Aorta (tissue), 5 donors: ENCODE measurements around the gene ATAD5. TPM values are rescaled to one million over a fixed set of nuclear protein-coding genes. Genes with fewer than 3 reads are reported as not detected.

Experiments
- ATAC-seq: fragments of 200-7000 bp; cut with Tn5 transposase; one replicate; pipeline ENCODE4 v1.9.1; 2022; ENCODE audit warnings: moderate library complexity; ENCODE audit not compliant: low FRiP score
- DNase-seq, 2 donors: peaks; one replicate each; pipeline ENCODE4 v3.0.0-alpha.2; 2020
- H3K27ac ChIP-seq, 2 donors: one replicate each; pipeline ENCODE4 v1.5.1; 2013; ENCODE audit warnings: low read length in 2 of 2, mild to moderate bottlenecking in 2 of 2, moderate library complexity in 2 of 2, control low read depth in 1 of 2, inconsistent platforms in 1 of 2, low read depth in 1 of 2
- H3K27me3 ChIP-seq, 2 donors: one replicate each; pipeline ENCODE4 v1.6.1; 2013; ENCODE audit warnings: control low read depth in 1 of 2, low read length in 1 of 2, mild to moderate bottlenecking in 1 of 2, moderate library complexity in 1 of 2; ENCODE audit not compliant: insufficient read depth in 2 of 2, control insufficient read depth in 1 of 2
- H3K36me3 ChIP-seq, 2 donors: one replicate each; pipeline ENCODE4 v1.6.1; 2013; ENCODE audit warnings: control low read depth in 1 of 2, low read length in 1 of 2, mild to moderate bottlenecking in 1 of 2; ENCODE audit not compliant: insufficient read depth in 2 of 2, control insufficient read depth in 1 of 2
- H3K4me1 ChIP-seq, 2 donors: one replicate each; pipeline ENCODE4 v1.6.1; 2013; ENCODE audit warnings: low read length in 2 of 2, control low read depth in 1 of 2, mild to moderate bottlenecking in 1 of 2, moderate library complexity in 1 of 2; ENCODE audit not compliant: insufficient read depth in 2 of 2, control insufficient read depth in 1 of 2
- H3K4me3 ChIP-seq, 2 donors: one replicate each; pipeline ENCODE4 v1.5.1; 2013; ENCODE audit warnings: low read length in 2 of 2, control low read depth in 1 of 2, mild to moderate bottlenecking in 1 of 2
- H3K9me3 ChIP-seq: one replicate; pipeline ENCODE4 v1.6.1; 2013; ENCODE audit warnings: mild to moderate bottlenecking, low read length; ENCODE audit not compliant: control insufficient read depth
- WGBS, 2 donors: extraction: QIAGEN DNeasy Blood & Tissue Kit; methylation state at CpG; one replicate each; pipeline ENCODE4 v1.1.7; 2013; 5-methylcytosine and 5-hydroxymethylcytosine counted together
- intact Hi-C, 2 donors: fragments of 100-400 bp; cut with DNase I; formaldehyde crosslinking; loops; one replicate each; pipeline versions ENCODE4 v1.14.2 to v1.15.0; 2022
- long read RNA-seq, 2 donors: library from polyadenylated mRNA; unstranded; transcript quantifications; one replicate each; pipeline ENCODE4 v2.0.0, GENCODE V29; 2020 to 2021
- polyA plus RNA-seq, 2 donors: library from polyadenylated mRNA; stranded (reverse); fragments of 200-250 nt; gene quantifications; one replicate each; pipeline ENCODE4 v1.2.3, GENCODE V29; 2013
- total RNA-seq, 2 donors: library from RNA; stranded (reverse); fragmentation: NEBNext Ultra II Directional; extraction: Animal tissue kit (Norgen Biotek cat#: 25700); gene quantifications; one replicate each; pipeline ENCODE4 v1.2.1, GENCODE V29; 2021
- donor health status: healthy with polysubstance abuse.
- donor health status: Bipolar disorder and iron deficiency.
- donor health status: DM: no; HTN: no; CAD: no.
- donor health status: DM: no; HTN: no; CAD: no.
- donor health status: DM: yes; HTN: yes; CAD: no.

Gene ATAD5, protein sequence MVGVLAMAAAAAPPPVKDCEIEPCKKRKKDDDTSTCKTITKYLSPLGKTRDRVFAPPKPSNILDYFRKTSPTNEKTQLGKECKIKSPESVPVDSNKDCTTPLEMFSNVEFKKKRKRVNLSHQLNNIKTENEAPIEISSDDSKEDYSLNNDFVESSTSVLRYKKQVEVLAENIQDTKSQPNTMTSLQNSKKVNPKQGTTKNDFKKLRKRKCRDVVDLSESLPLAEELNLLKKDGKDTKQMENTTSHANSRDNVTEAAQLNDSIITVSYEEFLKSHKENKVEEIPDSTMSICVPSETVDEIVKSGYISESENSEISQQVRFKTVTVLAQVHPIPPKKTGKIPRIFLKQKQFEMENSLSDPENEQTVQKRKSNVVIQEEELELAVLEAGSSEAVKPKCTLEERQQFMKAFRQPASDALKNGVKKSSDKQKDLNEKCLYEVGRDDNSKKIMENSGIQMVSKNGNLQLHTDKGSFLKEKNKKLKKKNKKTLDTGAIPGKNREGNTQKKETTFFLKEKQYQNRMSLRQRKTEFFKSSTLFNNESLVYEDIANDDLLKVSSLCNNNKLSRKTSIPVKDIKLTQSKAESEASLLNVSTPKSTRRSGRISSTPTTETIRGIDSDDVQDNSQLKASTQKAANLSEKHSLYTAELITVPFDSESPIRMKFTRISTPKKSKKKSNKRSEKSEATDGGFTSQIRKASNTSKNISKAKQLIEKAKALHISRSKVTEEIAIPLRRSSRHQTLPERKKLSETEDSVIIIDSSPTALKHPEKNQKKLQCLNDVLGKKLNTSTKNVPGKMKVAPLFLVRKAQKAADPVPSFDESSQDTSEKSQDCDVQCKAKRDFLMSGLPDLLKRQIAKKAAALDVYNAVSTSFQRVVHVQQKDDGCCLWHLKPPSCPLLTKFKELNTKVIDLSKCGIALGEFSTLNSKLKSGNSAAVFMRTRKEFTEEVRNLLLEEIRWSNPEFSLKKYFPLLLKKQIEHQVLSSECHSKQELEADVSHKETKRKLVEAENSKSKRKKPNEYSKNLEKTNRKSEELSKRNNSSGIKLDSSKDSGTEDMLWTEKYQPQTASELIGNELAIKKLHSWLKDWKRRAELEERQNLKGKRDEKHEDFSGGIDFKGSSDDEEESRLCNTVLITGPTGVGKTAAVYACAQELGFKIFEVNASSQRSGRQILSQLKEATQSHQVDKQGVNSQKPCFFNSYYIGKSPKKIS (N-terminal part only)
- total RNA-seq (1 to 10 TPM; 1.2 to 1.6 TPM), polyA plus RNA-seq (under 1 TPM in 1 of 2 donors, not detected in 1; 0.28 TPM)
- long read RNA-seq, donor 1, partial matches to known transcripts = 4 of 7 reads
- long read RNA-seq, donor 1, other reads (novel, unspliced or antisense) = 3 of 7 reads
- long read RNA-seq, donor 2, partial matches to known transcripts = 0 of 2 reads
- long read RNA-seq, donor 2, other reads (novel, unspliced or antisense) = 2 of 2 reads

DNA sequence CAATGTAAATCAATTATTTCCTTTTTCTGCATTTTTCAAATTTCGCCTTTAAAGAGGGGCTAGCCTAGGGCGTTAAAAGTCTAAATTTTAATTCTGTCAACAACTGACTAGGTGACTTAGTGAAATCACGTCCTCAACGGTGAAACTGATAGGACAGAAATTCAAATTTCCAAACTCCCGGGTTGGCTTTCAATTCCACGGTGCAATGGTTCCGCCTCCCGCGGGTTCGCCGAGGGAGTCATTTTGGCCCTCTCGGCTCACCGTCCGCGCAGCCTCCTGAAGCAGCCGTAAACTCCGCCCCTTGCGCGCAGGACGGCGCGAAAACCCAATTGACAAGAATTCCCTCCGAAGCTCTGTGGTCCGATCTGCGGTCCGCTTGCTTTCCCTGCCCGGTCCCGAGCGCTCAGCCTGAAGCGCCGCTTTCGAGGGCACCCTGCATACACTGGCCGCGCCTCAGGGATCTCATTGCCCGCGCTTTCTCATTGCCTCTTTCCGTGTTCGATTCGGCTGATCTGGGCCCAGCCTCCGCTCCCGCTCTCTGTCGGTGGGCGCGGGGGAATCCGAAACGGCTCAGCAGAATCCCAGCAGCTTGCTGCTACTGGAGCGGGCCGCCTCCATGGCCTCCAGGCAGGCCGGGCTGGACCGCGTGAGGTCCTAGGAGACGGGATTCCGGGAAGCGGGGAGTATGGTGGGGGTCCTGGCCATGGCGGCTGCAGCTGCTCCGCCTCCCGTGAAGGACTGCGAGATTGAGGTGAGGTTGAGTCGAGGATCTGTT is at the start of gene ATAD5:
TSS of gene ATAD5 (plus strand) at position 304 of the 775 bp plus-strand sequence. CDS start at position 686, 382 bp downstream.
- 0% methylated on average over 59 of the region's 59 CpGs for WGBS, 2 donors
- Histone ChIP-seq H3K36me3 (no peaks in the 10 kb centered on the region), H3K4me3 (peak within 1 kb of the TSS; percentile 36 to 56), H3K9me3 (no peaks in the 10 kb centered on the region), H3K4me1 (no peaks in the 10 kb centered on the region), H3K27ac (no peak within 1 kb of the TSS), H3K27me3 (no peaks in the 10 kb centered on the region)
- DNase-seq (peak; percentile 95 to 97), ATAC-seq (peak; percentile 98)
- intact Hi-C loops = no loop called here

DNA sequence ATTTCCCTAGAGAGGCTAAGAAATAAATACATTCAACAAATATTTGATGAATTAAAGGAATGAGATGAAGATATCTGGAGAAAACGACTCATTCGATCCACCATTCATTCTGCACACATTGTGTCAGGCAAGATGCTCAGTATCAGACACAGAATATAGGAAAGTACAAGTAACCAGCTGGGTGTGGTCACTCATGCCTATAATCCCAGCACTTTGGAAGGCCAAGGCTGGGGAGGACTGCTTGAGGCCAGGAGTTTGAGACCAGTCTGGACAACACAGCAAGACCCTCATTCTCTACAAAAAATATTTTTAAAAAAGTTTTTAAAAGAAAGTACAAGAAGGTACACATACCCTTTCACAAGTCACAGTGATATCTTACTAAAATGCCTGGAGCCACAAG is 49.6 kb upstream of the ATAD5 start:
- intact Hi-C loops = no loop called here
- WGBS, 2 donors = 84 to 88% methylated on average over 2 of the region's 2 CpGs
- ATAC-seq = no peak

DNA sequence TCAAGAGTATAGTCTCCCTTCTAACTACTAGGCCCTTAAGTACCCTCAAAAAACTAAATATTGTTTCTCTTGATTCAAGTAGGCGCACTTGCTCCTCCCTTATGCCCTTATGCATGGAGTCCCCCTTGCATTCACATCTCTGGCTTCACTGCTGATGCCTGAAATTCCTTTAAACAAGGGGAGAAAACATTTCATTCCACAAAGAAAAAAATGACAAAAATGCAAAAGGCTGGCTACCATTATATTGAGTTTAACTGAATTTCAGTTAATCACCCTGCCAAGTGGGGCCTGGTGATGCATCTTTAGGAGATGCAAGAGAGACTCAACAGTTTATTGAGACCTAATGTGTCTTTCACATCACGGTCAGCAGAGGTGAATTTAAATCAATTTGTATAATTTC is 42.8 kb upstream of the ATAD5 start:
- 82 to 94% methylated on average over 2 of the region's 2 CpGs for WGBS, 2 donors

More for the DNA sequence above, 49.6 kb upstream of the ATAD5 start:
- peaks cover 0 to 2% of the 10 kb centered on the region in 2 donors for H3K36me3 ChIP-seq
- no peaks in the 10 kb centered on the region for H3K27me3 ChIP-seq
- no peak overlapping the region for H3K27ac ChIP-seq
- H3K9me3 ChIP-seq = no peaks in the 10 kb centered on the region
- H3K4me3 ChIP-seq = no peak overlapping the region
- DNase-seq = no peak
- H3K4me1 ChIP-seq = no peaks in the 10 kb centered on the region

DNA sequence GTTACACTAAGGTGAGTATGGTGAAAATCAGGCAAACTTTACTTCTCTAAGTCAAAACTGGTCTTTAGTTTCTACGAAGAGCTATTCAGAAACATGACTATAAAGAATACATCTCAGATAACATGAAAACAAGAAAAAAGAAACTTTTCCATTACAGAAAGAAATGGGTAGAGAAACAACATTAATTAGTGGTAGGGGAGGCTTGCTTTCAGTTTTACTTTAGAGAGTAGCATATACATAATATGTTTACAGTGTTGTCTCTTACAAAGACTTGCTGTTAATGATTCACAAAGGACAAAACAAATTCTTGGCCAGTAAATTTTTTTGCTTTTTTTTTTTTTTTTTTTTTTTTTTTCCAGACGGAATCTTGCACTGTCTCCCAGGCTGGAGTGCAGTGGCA is 41.5 kb upstream of the ATAD5 start:
- DNase-seq (no peak), ATAC-seq (no peak)
- intact Hi-C loops = no loop called here
- Histone ChIP-seq H3K36me3 (peaks cover 1 to 2% of the 10 kb centered on the region in 2 donors), H3K9me3 (no peaks in the 10 kb centered on the region), H3K27ac (no peak overlapping the region), H3K27me3 (no peaks in the 10 kb centered on the region), H3K4me1 (peaks cover 0 to 2% of the 10 kb centered on the region in 2 donors), H3K4me3 (no peak overlapping the region)
- WGBS, 2 donors = 72% methylated on average over 2 of the region's 2 CpGs

More for the DNA sequence above, 42.8 kb upstream of the ATAD5 start:
- Histone ChIP-seq H3K4me1 (peaks cover 0 to 2% of the 10 kb centered on the region in 2 donors), H3K9me3 (no peaks in the 10 kb centered on the region), H3K36me3 (peaks cover 2% of the 10 kb centered on the region in 2 donors), H3K27me3 (no peaks in the 10 kb centered on the region), H3K4me3 (no peak overlapping the region), H3K27ac (no peak overlapping the region)
- intact Hi-C loops = no loop called here
- ATAC-seq (no peak), DNase-seq (no peak)

DNA sequence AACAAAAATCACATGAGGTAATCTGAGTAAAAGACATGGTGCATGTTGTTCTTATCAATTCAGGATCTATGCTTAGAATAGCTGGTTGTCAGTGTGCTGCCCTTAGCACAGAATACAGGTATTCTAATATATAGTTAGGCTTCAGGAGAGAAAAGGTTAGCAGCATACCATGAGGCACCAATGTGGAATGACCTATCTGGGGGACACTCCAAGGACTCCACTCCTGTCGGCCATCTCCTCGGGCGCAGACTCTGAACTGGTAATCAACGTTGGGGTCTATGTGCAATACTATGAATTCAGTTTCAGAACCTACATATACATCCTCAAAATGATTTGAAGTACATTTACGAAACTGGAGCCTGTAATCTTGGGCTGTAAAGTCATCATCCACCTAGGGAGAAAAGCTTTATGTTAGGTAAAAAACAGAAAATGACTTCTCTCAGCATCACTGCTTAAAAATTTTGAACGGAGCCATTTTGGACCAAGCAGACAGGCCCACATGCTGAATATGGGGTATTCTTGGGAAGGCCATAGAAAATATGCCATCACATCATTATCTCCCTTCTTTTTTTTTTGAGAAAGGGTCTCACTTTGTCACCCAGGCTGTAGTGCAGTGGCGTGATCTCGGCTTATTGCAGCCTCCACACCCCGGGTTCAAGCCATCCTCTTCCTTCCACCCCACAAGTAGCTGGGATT is 38.3 kb upstream of the ATAD5 start:
- no peaks in the 10 kb centered on the region for H3K4me1 ChIP-seq
- DNase-seq (no peak), ATAC-seq (no peak)
- peaks cover 1 to 2% of the 10 kb centered on the region in 2 donors for H3K36me3 ChIP-seq
- H3K9me3 ChIP-seq = no peaks in the 10 kb centered on the region
- H3K4me3 ChIP-seq = no peak overlapping the region
- intact Hi-C loops = no loop called here
- H3K27me3 ChIP-seq = no peaks in the 10 kb centered on the region
- 90% methylated on average over 9 of the region's 9 CpGs for WGBS, 2 donors
- no peak overlapping the region for H3K27ac ChIP-seq

DNA sequence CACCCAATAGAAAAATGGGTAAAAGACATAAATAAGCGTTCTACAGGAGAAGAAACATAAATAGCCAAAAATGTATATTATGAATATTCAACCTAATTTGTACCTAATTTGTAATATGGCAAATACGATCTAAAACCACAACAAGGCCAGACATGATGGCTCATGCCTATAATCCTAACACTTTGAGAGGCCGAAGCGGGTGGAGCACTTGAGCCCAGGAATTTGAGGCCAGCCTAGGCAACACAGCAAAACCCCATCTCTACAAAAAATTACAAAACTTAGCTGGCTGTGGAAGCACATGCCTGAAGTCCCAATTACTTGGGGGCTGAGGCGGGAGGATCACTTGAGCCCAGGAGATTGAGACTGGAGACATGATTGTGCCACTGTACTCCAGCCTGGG is 37.4 kb upstream of the ATAD5 start:
- ATAC-seq (no peak), DNase-seq (no peak)
- 93 to 95% methylated on average over 5 of the region's 5 CpGs for WGBS, 2 donors
- peaks cover 1 to 2% of the 10 kb centered on the region in 2 donors for H3K36me3 ChIP-seq
- intact Hi-C loops = no loop called here
- H3K27me3 ChIP-seq = no peaks in the 10 kb centered on the region
- H3K27ac ChIP-seq = no peak overlapping the region
- H3K9me3 ChIP-seq = no peaks in the 10 kb centered on the region
- H3K4me3 ChIP-seq = no peak overlapping the region
- H3K4me1 ChIP-seq = no peaks in the 10 kb centered on the region

DNA sequence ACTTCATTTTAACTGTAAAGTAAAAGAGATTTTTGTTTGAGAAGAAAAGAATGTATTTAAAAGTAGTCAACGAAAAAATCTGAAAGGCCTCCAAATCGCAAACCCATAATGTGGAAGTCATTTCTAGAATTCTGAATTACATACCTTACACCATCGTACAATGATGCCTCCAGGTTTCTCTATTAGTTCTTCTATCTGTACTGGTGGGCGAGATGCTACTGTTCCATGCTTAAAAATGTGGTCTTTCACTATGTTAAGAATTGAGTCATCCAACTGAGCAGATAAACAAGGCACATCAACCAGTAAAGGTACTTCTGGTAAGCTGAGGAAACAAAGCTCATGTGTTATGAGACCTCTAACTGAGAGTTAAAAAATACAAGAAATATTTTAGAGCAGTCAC is 35.8 kb upstream of the ATAD5 start:
- DNase-seq (no peak), ATAC-seq (no peak)
- Histone ChIP-seq H3K4me1 (no peaks in the 10 kb centered on the region), H3K36me3 (peaks cover 2 to 3% of the 10 kb centered on the region in 2 donors), H3K4me3 (no peak overlapping the region), H3K27me3 (no peaks in the 10 kb centered on the region), H3K9me3 (no peaks in the 10 kb centered on the region), H3K27ac (no peak overlapping the region)
- WGBS, 2 donors = 91 to 92% methylated on average over 4 of the region's 4 CpGs
- intact Hi-C loops = no loop called here
